T-helper 17 cell (primary cell): ENCODE measurements around the gene C3orf18. TPM values are rescaled to one million over a fixed set of nuclear protein-coding genes. Genes with fewer than 3 reads are reported as not detected.

Experiments
- ATAC-seq: fragments of 150-1000 bp; cut with Tn5 transposase; 2 replicates; pipeline ENCODE4 v1.10.0; 2021; ENCODE audit warnings: mild to moderate bottlenecking, moderate library complexity
- DNase-seq, 3 donors: peaks; one replicate each; pipeline versions ENCODE4 v3.0.0 to v3.0.0-alpha.2; 2020 to 2021
- H3K9me3 ChIP-seq: one replicate; pipeline ENCODE4 v1.7.0; 2013; ENCODE audit warnings: low read length, mild to moderate bottlenecking; ENCODE audit not compliant: control insufficient read depth, poor library complexity, severe bottlenecking
- H3K27ac Mint-ChIP-seq: one replicate; pipeline ENCODE4 v1.8.0; 2022; ENCODE audit warnings: mild to moderate bottlenecking, moderate library complexity, mixed read lengths
- H3K27me3 Mint-ChIP-seq: one replicate; pipeline ENCODE4 v1.8.0; 2022; ENCODE audit warnings: mixed read lengths
- H3K36me3 Mint-ChIP-seq: one replicate; pipeline ENCODE4 v1.8.0; 2022; ENCODE audit warnings: low read depth, mixed read lengths
- H3K4me1 Mint-ChIP-seq: one replicate; pipeline ENCODE4 v1.8.0; 2022; ENCODE audit warnings: mild to moderate bottlenecking, mixed read lengths
- H3K4me3 Mint-ChIP-seq: one replicate; pipeline ENCODE4 v1.8.0; 2022; ENCODE audit warnings: mild to moderate bottlenecking, moderate library complexity, mixed read lengths
- total RNA-seq, 4 donors: library from RNA in 2 of 4; stranded (reverse) in 2 of 4; gene quantifications; one replicate each; pipeline ENCODE4 v1.2.3 and lab custom pipeline; 2022 to 2026

The C3orf18 gene
- total RNA-seq, 2 donors from 2014 or later, result 15.0 to 17.1 TPM

- H3K36me3 Mint-ChIP-seq, result no peaks in the 10 kb centered on the region
- DNase-seq, result no peak
- H3K27ac Mint-ChIP-seq, result no peak overlapping the region
- no peak overlapping the region for H3K4me3 Mint-ChIP-seq
- H3K4me1 Mint-ChIP-seq, result peaks cover 5% of the 10 kb centered on the region
- no peaks in the 10 kb centered on the region for H3K9me3 ChIP-seq
- ATAC-seq, result no peak
- H3K27me3 Mint-ChIP-seq, result peaks cover 11% of the 10 kb centered on the region
Measured at GRCh38 chr3:50510325-50510724, 57.2 kb downstream of the C3orf18 start.

GRCh38 chr3:50509715-50510114 is 57.8 kb downstream of the C3orf18 start:
- ATAC-seq (no peak), DNase-seq (no peak)
- Mint-ChIP-seq H3K27me3 (peaks cover 13% of the 10 kb centered on the region), H3K4me1 (peaks cover 5% of the 10 kb centered on the region), H3K27ac (no peak overlapping the region), H3K36me3 (no peaks in the 10 kb centered on the region), H3K4me3 (no peak overlapping the region)
- H3K9me3 ChIP-seq, result no peaks in the 10 kb centered on the region

- no peaks in the 10 kb centered on the region for H3K9me3 ChIP-seq
- DNase-seq (no peak), ATAC-seq (no peak)
- Mint-ChIP-seq H3K27me3 (peaks cover 13% of the 10 kb centered on the region), H3K4me3 (no peak overlapping the region), H3K4me1 (peaks cover 6% of the 10 kb centered on the region), H3K27ac (no peak overlapping the region), H3K36me3 (no peaks in the 10 kb centered on the region)
Measured at GRCh38 chr3:50508821-50509220, 58.7 kb downstream of the C3orf18 start.

Other genes with a start within 250 kb of the C3orf18 start
- gene HYAL2, start 245.0 kb downstream of the C3orf18 start, total RNA-seq, result 1 to 10 TPM; 1.6 to 2.1 TPM
- 10 to 100 TPM; 17.7 to 18.0 TPM for gene TUSC2, start 239.5 kb downstream of the C3orf18 start, total RNA-seq
- 100 to 1,000 TPM in 1 of 2 donors, 10 to 100 TPM in 1; 83.5 to 105 TPM for gene RASSF1, start 226.9 kb downstream of the C3orf18 start, total RNA-seq
- 1 to 10 TPM; 1.1 to 1.3 TPM for gene ZMYND10, start 222.0 kb downstream of the C3orf18 start, total RNA-seq
- 10 to 100 TPM; 27.5 to 29.1 TPM for gene NPRL2, start 217.0 kb downstream of the C3orf18 start, total RNA-seq
- gene CYB561D2, start 216.9 kb downstream of the C3orf18 start, total RNA-seq, result 10 to 100 TPM; 20.8 to 27.2 TPM
- gene TMEM115, start 208.2 kb downstream of the C3orf18 start, total RNA-seq, result 10 to 100 TPM; 16.7 to 17.4 TPM
- 1 to 10 TPM; 2.2 to 3.5 TPM for gene CACNA2D2, start 64.1 kb downstream of the C3orf18 start, total RNA-seq
- gene HEMK1, start 1.8 kb upstream of the C3orf18 start, total RNA-seq, result 10 to 100 TPM; 22.7 to 25.1 TPM
- 10 to 100 TPM; 28.3 to 63.4 TPM for gene CISH, start 44.0 kb upstream of the C3orf18 start, total RNA-seq
- gene MAPKAPK3, start 49.4 kb upstream of the C3orf18 start, total RNA-seq, result 10 to 100 TPM; 44.7 to 49.2 TPM
- 1 to 10 TPM; 1.9 to 3.2 TPM for gene DOCK3, start 107.2 kb upstream of the C3orf18 start, total RNA-seq